A673 (cell line): ENCODE measurements around the gene KCNQ1. TPM values are rescaled to one million over a fixed set of nuclear protein-coding genes. Genes with fewer than 3 reads are reported as not detected.

Source experiments
- BruUV-seq: library from RNA; stranded (reverse); fragments of 400-500 nt; replicated peaks from 2 replicates; lab custom pipeline; 2021; lab: Mats Ljungman, UMichigan
- CTCF ChIA-PET: fragments of 300-600 bp; sonication (Branson Sonifier 250); formaldehyde crosslinking; loops from one replicate; lab custom pipeline; 2022; ENCODE audit warnings: antibody characterized with exemption; lab: Charles Lee
- POLR2A ChIA-PET: fragments of 300-600 bp; sonication (Branson Sonifier 250); formaldehyde crosslinking; loops from one replicate; lab custom pipeline; 2022; ENCODE audit warnings: antibody characterized with exemption; ENCODE audit not compliant: low non-redundant PET; lab: Charles Lee
- DNase-seq: peaks from one replicate; pipeline ENCODE4 v3.0.0-alpha.2; 2015; ENCODE audit warnings: low spot score
- H3K27ac ChIP-seq: fragments of 200-600 bp; sonication (generic); 2 replicates; pipeline ENCODE4 v1.5.1; 2016; ENCODE audit warnings: mixed run types, low read depth, mild to moderate bottlenecking, mixed read lengths, antibody characterized with exemption, low read length; ENCODE audit not compliant: poor library complexity, severe bottlenecking
- H3K27me3 ChIP-seq: fragments of 200-600 bp; sonication (generic); replicated peaks from 2 replicates; pipeline ENCODE4 v1.6.1; 2017; ENCODE audit warnings: mixed run types, low read depth, mild to moderate bottlenecking, mixed read lengths, antibody characterized with exemption, low read length; ENCODE audit not compliant: insufficient read depth, poor library complexity
- H3K36me3 ChIP-seq: fragments of 200-600 bp; sonication (generic); 2 replicates; pipeline ENCODE4 v1.6.1; 2016; ENCODE audit warnings: mixed run types, mild to moderate bottlenecking, mixed read lengths, antibody characterized with exemption, low read length; ENCODE audit not compliant: insufficient read depth, poor library complexity, severe bottlenecking
- H3K4me1 ChIP-seq: fragments of 200-600 bp; sonication (generic); 2 replicates; pipeline ENCODE4 v1.6.1; 2017; ENCODE audit warnings: mixed run types, mild to moderate bottlenecking, mixed read lengths, antibody characterized with exemption, low read length; ENCODE audit not compliant: insufficient read depth, poor library complexity, severe bottlenecking
- H3K4me3 ChIP-seq: fragments of 200-600 bp; sonication (generic); 2 replicates; pipeline ENCODE4 v1.5.1; 2016; ENCODE audit warnings: low read depth, mixed run types, mild to moderate bottlenecking, mixed read lengths, low read length; ENCODE audit not compliant: poor library complexity, severe bottlenecking
- H3K9me3 ChIP-seq: fragments of 200-600 bp; sonication (generic); 2 replicates; pipeline ENCODE4 v1.6.1; 2016; ENCODE audit warnings: mixed run types, low read depth, mild to moderate bottlenecking, mixed read lengths, antibody characterized with exemption, low read length; ENCODE audit not compliant: poor library complexity, severe bottlenecking
- CTCF ChIP-seq: fragments of 300-800, 200-600 bp; sonication (generic); conservative IDR thresholded peaks from 2 replicates; pipeline ENCODE4 v1.5.1; 2017; ENCODE audit warnings: low read depth, mild to moderate bottlenecking, antibody characterized with exemption, low read length, moderate library complexity, mixed read lengths
- EZH2 ChIP-seq: fragments of 200-600 bp; sonication (generic); IDR thresholded peaks from 2 replicates; pipeline ENCODE4 v1.6.1; 2017; ENCODE audit warnings: borderline replicate concordance, low read depth, mild to moderate bottlenecking, mixed read lengths, antibody characterized with exemption, low read length; ENCODE audit not compliant: poor library complexity, severe bottlenecking
- intact Hi-C: fragments of 100-400 bp; cut with micrococcal nuclease; formaldehyde crosslinking; loops from one replicate; pipeline ENCODE4 v1.10.0; 2022; ENCODE audit not compliant: unreplicated experiment
- total RNA-seq: library from RNA; stranded (reverse); gene quantifications from 2 replicates; pipeline ENCODE4 v1.2.3, GENCODE V29; 2021

KCNQ1 gene
- total RNA-seq, 1 experiment from 2014 or later, result not detected

GRCh38 chr11:2507945-2508749 is 63.3 kb downstream of the KCNQ1 start:
- H3K27me3 ChIP-seq, result peaks cover 7% of the 10 kb centered on the region
- no TSS peak for BruUV-seq
- no peak overlapping the region for H3K4me3 ChIP-seq
- H3K4me1 ChIP-seq, result no peaks in the 10 kb centered on the region
- no peak for DNase-seq
- no peaks in the 10 kb centered on the region for H3K9me3 ChIP-seq
- ChIA-PET CTCF (no interaction called here), POLR2A (no interaction called here)
- H3K27ac ChIP-seq, result no peak overlapping the region
- H3K36me3 ChIP-seq, result no peaks in the 10 kb centered on the region
- no peak for TF ChIP-seq EZH2
- no peak for TF ChIP-seq CTCF
- intact Hi-C loops, result no loop called here

- no peak for DNase-seq
- Histone ChIP-seq H3K27ac (no peak overlapping the region), H3K4me3 (no peak overlapping the region), H3K4me1 (no peaks in the 10 kb centered on the region), H3K27me3 (peaks cover 7% of the 10 kb centered on the region), H3K36me3 (no peaks in the 10 kb centered on the region), H3K9me3 (no peaks in the 10 kb centered on the region)
- no TSS peak for BruUV-seq
- CTCF ChIA-PET, result no interaction called here
- no peak for TF ChIP-seq EZH2
- no peak for TF ChIP-seq CTCF
- POLR2A ChIA-PET, result no interaction called here
- intact Hi-C loops, result no loop called here
Observed at GRCh38 chr11:2508793-2509192, 64.0 kb downstream of the KCNQ1 start.

- Histone ChIP-seq H3K9me3 (no peaks in the 10 kb centered on the region), H3K36me3 (no peaks in the 10 kb centered on the region), H3K27me3 (peaks cover 7% of the 10 kb centered on the region), H3K4me3 (no peak overlapping the region), H3K4me1 (no peaks in the 10 kb centered on the region), H3K27ac (no peak overlapping the region)
- no TSS peak for BruUV-seq
- DNase-seq, result no peak
- intact Hi-C loops, result no loop called here
- TF ChIP-seq EZH2, result no peak
- TF ChIP-seq CTCF, result no peak
- POLR2A ChIA-PET, result no interaction called here
- CTCF ChIA-PET, result no interaction called here
Observed at GRCh38 chr11:2509481-2510001, 64.7 kb downstream of the KCNQ1 start.
